Measurements from ENCODE around the gene NELL1.

GRCh38 chr11:20621679-20622078 is 47.7 kb upstream of the NELL1 start:
- no peak for TF ChIP-seq POLR2A (IDR thresholded peaks at IDR 0.05)
- TF ChIP-seq CTCF (IDR thresholded peaks at IDR 0.05) = no peak
